ENCODE data around the gene STING1.

STING1 gene

GRCh38 chr5:139458580-139459407 is 23.8 kb downstream of the STING1 start:
- DNase-seq (ENCODE audit: low spot score): peak; percentile 75
- in situ Hi-C loops (cut with MboI; ENCODE audit: low pct_unique_long_range_greater_than_20kb, low sequenced_read_pairs, unreplicated experiment): no loop called here
- no peak for TF ChIP-seq CTCF (IDR thresholded peaks at IDR 0.05; ENCODE audit: extremely low read depth, insufficient read depth, missing control alignments)

- peak; percentile 59 for DNase-seq (ENCODE audit: low spot score)
- in situ Hi-C loops (cut with MboI; ENCODE audit: low pct_unique_long_range_greater_than_20kb, low sequenced_read_pairs, unreplicated experiment): no loop called here
These were observed 24.8 kb downstream of the STING1 start for GRCh38 chr5:139457653-139458306.

GRCh38 chr5:139457241-139457640 is 25.3 kb downstream of the STING1 start:
- in situ Hi-C loops (cut with MboI; ENCODE audit: low pct_unique_long_range_greater_than_20kb, low sequenced_read_pairs, unreplicated experiment): no loop called here
- DNase-seq (ENCODE audit: low spot score): no peak
- TF ChIP-seq CTCF (IDR thresholded peaks at IDR 0.05; ENCODE audit: extremely low read depth, insufficient read depth, missing control alignments): no peak

More at GRCh38 chr5:139457653-139458306, 24.8 kb downstream of the STING1 start:
- TF ChIP-seq CTCF (IDR thresholded peaks at IDR 0.05; ENCODE audit: extremely low read depth, insufficient read depth, missing control alignments): peak; percentile 18

- TF ChIP-seq CTCF (IDR thresholded peaks at IDR 0.05; ENCODE audit: extremely low read depth, insufficient read depth, missing control alignments): no peak
- DNase-seq (ENCODE audit: low spot score): no peak
- in situ Hi-C loops (cut with MboI; ENCODE audit: low pct_unique_long_range_greater_than_20kb, low sequenced_read_pairs, unreplicated experiment): no loop called here
These were observed 25.8 kb downstream of the STING1 start for GRCh38 chr5:139456776-139457175.

- TF ChIP-seq CTCF (IDR thresholded peaks at IDR 0.05; ENCODE audit: extremely low read depth, insufficient read depth, missing control alignments): no peak
- no peak for DNase-seq (ENCODE audit: low spot score)
- in situ Hi-C loops (cut with MboI; ENCODE audit: low pct_unique_long_range_greater_than_20kb, low sequenced_read_pairs, unreplicated experiment): no loop called here
These were observed 27.8 kb downstream of the STING1 start for GRCh38 chr5:139454568-139455290.
